Mesothelial cell of epicardium (in vitro differentiated cells): ENCODE results near the gene PKD2. TPM values are rescaled to one million over a fixed set of nuclear protein-coding genes. Genes with fewer than 3 reads are reported as not detected.
"Not testable (repeated sequence)": the region's sequence is repeated elsewhere in the genome, so short reads cannot be mapped to it uniquely, and the experiment has no call there.

Experiments
- DNase-seq, 2 experiments: peaks; one replicate each; pipeline ENCODE4 v3.0.0; 2021; ENCODE audit warnings: low spot score in 2 of 2; ENCODE audit not compliant: unreplicated experiment in 2 of 2
- H3K27ac Mint-ChIP-seq: 2 replicates; pipeline ENCODE4 v1.8.0; 2021; ENCODE audit warnings: mixed read lengths
- H3K27me3 Mint-ChIP-seq: 2 replicates; pipeline ENCODE4 v1.8.0; 2021; ENCODE audit warnings: low read depth, mixed read lengths
- H3K36me3 Mint-ChIP-seq: 2 replicates; pipeline ENCODE4 v1.8.0; 2021; ENCODE audit warnings: mixed read lengths
- H3K4me1 Mint-ChIP-seq: 2 replicates; pipeline ENCODE4 v1.8.0; 2021; ENCODE audit warnings: mixed read lengths
- H3K4me3 Mint-ChIP-seq: 2 replicates; pipeline ENCODE4 v1.8.0; 2021; ENCODE audit warnings: mild to moderate bottlenecking, moderate library complexity, mixed read lengths
- H3K9me3 Mint-ChIP-seq: 2 replicates; pipeline ENCODE4 v1.8.0; 2021; ENCODE audit warnings: mixed read lengths
- CTCF ChIP-seq: fragments of 200-600 bp; sonication (generic); IDR thresholded peaks from one replicate; pipeline ENCODE4 v1.5.0; 2021; ENCODE audit warnings: antibody characterized with exemption; ENCODE audit not compliant: unreplicated experiment
- total RNA-seq: library from RNA; stranded (reverse); gene quantifications from 3 replicates; pipeline ENCODE4 v1.2.1, GENCODE V29; 2021

The PKD2 gene
- total RNA-seq, 1 donor from 2014 or later: 65.7 TPM

- DNase-seq: no peak
- TF ChIP-seq CTCF: no peak
- H3K36me3 Mint-ChIP-seq: no peaks in the 10 kb centered on the region
- H3K27me3 Mint-ChIP-seq: no peaks in the 10 kb centered on the region
- no peak overlapping the region for H3K4me3 Mint-ChIP-seq
- H3K9me3 Mint-ChIP-seq: peaks cover 2% of the 10 kb centered on the region
- H3K4me1 Mint-ChIP-seq: peaks cover 12% of the 10 kb centered on the region
- no peak overlapping the region for H3K27ac Mint-ChIP-seq
Measured at GRCh38 chr4:88101165-88101564, 93.7 kb downstream of the PKD2 start.

- no peak overlapping the region for H3K4me3 Mint-ChIP-seq
- peaks cover 14% of the 10 kb centered on the region for H3K4me1 Mint-ChIP-seq
- DNase-seq: no peak
- H3K27ac Mint-ChIP-seq: no peak overlapping the region
- no peaks in the 10 kb centered on the region for H3K36me3 Mint-ChIP-seq
- TF ChIP-seq CTCF: no peak
- peaks cover 2% of the 10 kb centered on the region for H3K9me3 Mint-ChIP-seq
- no peaks in the 10 kb centered on the region for H3K27me3 Mint-ChIP-seq
Measured at GRCh38 chr4:88102026-88102425, 94.6 kb downstream of the PKD2 start.

- TF ChIP-seq CTCF: no peak
- H3K36me3 Mint-ChIP-seq: no peaks in the 10 kb centered on the region
- H3K4me1 Mint-ChIP-seq: peaks cover 28% of the 10 kb centered on the region
- H3K9me3 Mint-ChIP-seq: no peaks in the 10 kb centered on the region
- no peak for DNase-seq
- no peaks in the 10 kb centered on the region for H3K27me3 Mint-ChIP-seq
- no peak overlapping the region for H3K4me3 Mint-ChIP-seq
- peak overlapping the region; percentile 89 for H3K27ac Mint-ChIP-seq
Measured at GRCh38 chr4:88104902-88105610, 97.6 kb downstream of the PKD2 start.

GRCh38 chr4:88106205-88106604, 98.8 kb downstream of the PKD2 start:
- Mint-ChIP-seq H3K27ac (no peak overlapping the region), H3K4me1 (peaks cover 31% of the 10 kb centered on the region), H3K36me3 (no peaks in the 10 kb centered on the region), H3K4me3 (no peak overlapping the region), H3K27me3 (no peaks in the 10 kb centered on the region), H3K9me3 (no peaks in the 10 kb centered on the region)
- TF ChIP-seq CTCF: no peak
- DNase-seq: no peak

- no peaks in the 10 kb centered on the region for H3K36me3 Mint-ChIP-seq
- H3K4me3 Mint-ChIP-seq: no peak overlapping the region
- H3K27ac Mint-ChIP-seq: no peak overlapping the region
- DNase-seq: no peak
- H3K27me3 Mint-ChIP-seq: no peaks in the 10 kb centered on the region
- TF ChIP-seq CTCF: no peak
- peaks cover 31% of the 10 kb centered on the region for H3K4me1 Mint-ChIP-seq
- H3K9me3 Mint-ChIP-seq: no peaks in the 10 kb centered on the region
Measured at GRCh38 chr4:88107406-88108107, 100.1 kb downstream of the PKD2 start.

- not testable (repeated sequence) for H3K36me3 Mint-ChIP-seq, H3K27me3 Mint-ChIP-seq, H3K4me3 Mint-ChIP-seq, H3K9me3 Mint-ChIP-seq, H3K27ac Mint-ChIP-seq, DNase-seq
- peaks cover 31% of the 10 kb centered on the region for H3K4me1 Mint-ChIP-seq
Measured at GRCh38 chr4:88108108-88108465, 100.7 kb downstream of the PKD2 start.
